Measurements from ENCODE around the gene CCHCR1. TPM values are rescaled to one million over a fixed set of nuclear protein-coding genes. Genes with fewer than 3 reads are reported as not detected.

The CCHCR1 gene
- total and polyA plus RNA-seq, 7 donors, result 8.7 to 39.3 (median 13.7) TPM

DNA sequence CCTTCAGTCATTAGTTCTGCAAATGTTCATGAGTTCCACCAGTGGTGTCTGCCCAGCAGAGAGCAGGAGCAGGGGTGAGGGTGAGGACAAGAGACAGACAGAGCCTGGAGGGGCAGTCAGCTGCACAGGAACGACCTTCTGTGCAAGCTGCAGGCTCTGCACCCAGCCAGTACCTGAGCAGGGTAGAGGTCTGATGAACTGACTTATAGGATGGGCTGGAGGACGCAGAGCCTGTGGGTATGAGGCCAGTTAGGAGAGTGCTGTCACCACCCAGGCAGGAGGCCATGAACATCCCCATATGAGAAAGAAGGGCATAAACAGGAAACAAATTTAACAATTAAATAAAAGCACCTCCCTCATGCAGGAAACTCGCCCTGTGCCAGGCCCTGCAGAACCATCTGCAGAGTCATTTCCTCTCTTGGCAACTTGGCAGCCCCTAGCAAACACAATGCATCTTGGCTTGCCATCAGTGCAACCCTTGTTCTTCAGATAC, 63.2 kb downstream of the CCHCR1 start:
- TF ChIP-seq POLR2A (IDR thresholded peaks at IDR 0.05) (no peak), POLR2AphosphoS5 (IDR thresholded peaks at IDR 0.05) (no peak)
- no peaks in the 10 kb centered on the region for H3K4me1 ChIP-seq
- no peak overlapping the region for H3K4me3 ChIP-seq
- 8 to 21% methylated on average over 3 of the region's 3 CpGs for WGBS, 2 donors
- no peaks in the 10 kb centered on the region for H3K9me3 ChIP-seq
- peaks cover 0 to 11% (median 0%) of the 10 kb centered on the region in 3 donors for H3K27me3 ChIP-seq
- intact Hi-C loops (cut with DNase I), result no loop called here
- no peak overlapping the region for H3K27ac ChIP-seq
- H3K36me3 ChIP-seq, result no peaks in the 10 kb centered on the region
- no peak for DNase-seq

DNA sequence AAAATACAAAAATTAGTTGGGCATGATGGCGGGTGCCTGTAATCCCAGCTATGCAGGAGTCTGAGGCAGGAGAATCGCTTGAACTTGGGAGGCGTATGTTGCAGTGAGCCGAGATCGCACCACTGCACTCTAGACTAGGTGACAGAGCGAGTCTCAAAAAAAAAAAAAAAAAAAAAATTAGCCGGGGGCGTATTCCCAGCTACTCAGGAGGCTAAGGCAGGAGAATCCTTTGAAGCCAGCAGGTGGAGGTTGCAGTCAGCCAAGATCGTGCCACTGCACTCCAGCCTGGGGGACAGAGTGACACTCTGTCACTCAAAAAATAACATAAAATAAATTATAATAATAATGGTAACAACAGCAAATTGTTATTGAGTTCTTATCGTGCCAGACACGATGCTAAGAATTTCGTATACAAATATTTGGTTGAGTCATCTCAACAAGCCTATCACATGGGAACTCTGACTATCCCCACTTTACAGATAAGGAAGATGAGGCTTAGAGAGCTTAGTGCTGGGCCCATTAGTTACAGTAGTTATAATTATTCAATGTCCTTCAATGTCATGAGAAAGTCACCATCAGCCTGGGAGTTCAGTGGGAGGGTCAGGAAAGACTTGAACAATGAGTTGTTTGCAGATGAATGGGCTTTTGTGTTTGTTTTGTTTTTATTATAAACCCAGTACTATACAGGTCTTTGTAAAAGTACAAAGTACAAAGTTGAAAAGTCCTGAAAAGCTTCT, 64.7 kb downstream of the CCHCR1 start:
- H3K4me1 ChIP-seq, result no peaks in the 10 kb centered on the region
- H3K4me3 ChIP-seq, result no peak overlapping the region
- no peak for DNase-seq
- H3K36me3 ChIP-seq, result no peaks in the 10 kb centered on the region
- WGBS, 2 donors, result 66 to 83% methylated on average over 12 of the region's 12 CpGs
- TF ChIP-seq EP300 (IDR thresholded peaks at IDR 0.05), result no peak
- no peak for TF ChIP-seq POLR2A (IDR thresholded peaks at IDR 0.05)
- TF ChIP-seq POLR2AphosphoS5 (IDR thresholded peaks at IDR 0.05), result no peak
- TF ChIP-seq, protein P1, sequence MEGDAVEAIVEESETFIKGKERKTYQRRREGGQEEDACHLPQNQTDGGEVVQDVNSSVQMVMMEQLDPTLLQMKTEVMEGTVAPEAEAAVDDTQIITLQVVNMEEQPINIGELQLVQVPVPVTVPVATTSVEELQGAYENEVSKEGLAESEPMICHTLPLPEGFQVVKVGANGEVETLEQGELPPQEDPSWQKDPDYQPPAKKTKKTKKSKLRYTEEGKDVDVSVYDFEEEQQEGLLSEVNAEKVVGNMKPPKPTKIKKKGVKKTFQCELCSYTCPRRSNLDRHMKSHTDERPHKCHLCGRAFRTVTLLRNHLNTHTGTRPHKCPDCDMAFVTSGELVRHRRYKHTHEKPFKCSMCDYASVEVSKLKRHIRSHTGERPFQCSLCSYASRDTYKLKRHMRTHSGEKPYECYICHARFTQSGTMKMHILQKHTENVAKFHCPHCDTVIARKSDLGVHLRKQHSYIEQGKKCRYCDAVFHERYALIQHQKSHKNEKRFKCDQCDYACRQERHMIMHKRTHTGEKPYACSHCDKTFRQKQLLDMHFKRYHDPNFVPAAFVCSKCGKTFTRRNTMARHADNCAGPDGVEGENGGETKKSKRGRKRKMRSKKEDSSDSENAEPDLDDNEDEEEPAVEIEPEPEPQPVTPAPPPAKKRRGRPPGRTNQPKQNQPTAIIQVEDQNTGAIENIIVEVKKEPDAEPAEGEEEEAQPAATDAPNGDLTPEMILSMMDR (IDR thresholded peaks at IDR 0.05), result no peak
- intact Hi-C loops (cut with DNase I), result no loop called here
- H3K9me3 ChIP-seq, result no peaks in the 10 kb centered on the region
- H3K27me3 ChIP-seq, result peaks cover 0 to 11% (median 0%) of the 10 kb centered on the region in 3 donors
- H3K27ac ChIP-seq, result no peak overlapping the region

Small RNA genes lying within 50 kb of the gene (small RNA-seq; reads per million reads assigned to genes)
- 0 reads per million in 3 donors for gene POLR2LP1

Other genes with a start within 250 kb of the CCHCR1 start
- 10 to 100 TPM in 2 of 4 donors, 1 to 10 TPM in 2; 7.7 to 28.5 (median 13.1) TPM for gene GTF2H4, start 249.6 kb downstream of the CCHCR1 start, total RNA-seq
- gene GTF2H4, start 249.6 kb downstream of the CCHCR1 start, polyA plus RNA-seq, result 10 to 100 TPM in 2 of 3 donors, 1 to 10 TPM in 1; 9.9 to 21.9 (median 12.6) TPM
- 10 to 100 TPM in 1 of 4 donors, 1 to 10 TPM in 3; 6.7 to 13.0 (median 9.0) TPM for gene VARS2, start 243.6 kb downstream of the CCHCR1 start, total RNA-seq
- 10 to 100 TPM in 1 of 3 donors, 1 to 10 TPM in 2; 6.9 to 23.0 (median 7.8) TPM for gene VARS2, start 243.6 kb downstream of the CCHCR1 start, polyA plus RNA-seq
- not detected for gene SFTA2, start 225.6 kb downstream of the CCHCR1 start, total RNA-seq
- 1 to 10 TPM in 1 of 3 donors, not detected in 2; 3.6 TPM for gene SFTA2, start 225.6 kb downstream of the CCHCR1 start, polyA plus RNA-seq
- not detected for gene MUCL3, start 216.8 kb downstream of the CCHCR1 start, total RNA-seq
- gene MUCL3, start 216.8 kb downstream of the CCHCR1 start, polyA plus RNA-seq, result under 1 TPM in 1 of 3 donors, not detected in 2; under 0.01 TPM
- gene MUC21, start 174.1 kb downstream of the CCHCR1 start, total RNA-seq, result not detected
- 1 to 10 TPM in 1 of 3 donors, under 1 TPM in 1, not detected in 1; 0.19 to 1.2 TPM for gene MUC21, start 174.1 kb downstream of the CCHCR1 start, polyA plus RNA-seq
- not detected for gene MUC22, start 147.3 kb downstream of the CCHCR1 start, total RNA-seq
- gene MUC22, start 147.3 kb downstream of the CCHCR1 start, polyA plus RNA-seq, result not detected
- not detected for gene C6orf15, start 45.2 kb downstream of the CCHCR1 start, total RNA-seq
- not detected for gene C6orf15, start 45.2 kb downstream of the CCHCR1 start, polyA plus RNA-seq
- gene PSORS1C1, start 43.0 kb downstream of the CCHCR1 start, total RNA-seq, result 1 to 10 TPM in 1 of 4 donors, under 1 TPM in 3; 0.49 to 2.7 (median 0.63) TPM
- 10 to 100 TPM in 1 of 3 donors, 1 to 10 TPM in 2; 4.2 to 33.3 (median 5.4) TPM for gene PSORS1C1, start 43.0 kb downstream of the CCHCR1 start, polyA plus RNA-seq
- not detected for gene CDSN, start 37.4 kb downstream of the CCHCR1 start, total RNA-seq
- gene CDSN, start 37.4 kb downstream of the CCHCR1 start, polyA plus RNA-seq, result not detected
- not detected for gene PSORS1C2, start 18.7 kb downstream of the CCHCR1 start, total RNA-seq
- not detected for gene PSORS1C2, start 18.7 kb downstream of the CCHCR1 start, polyA plus RNA-seq
- gene TCF19, start 787 bp upstream of the CCHCR1 start, total RNA-seq, result 1 to 10 TPM; 2.6 to 4.6 (median 3.0) TPM
- 10 to 100 TPM in 1 of 3 donors, 1 to 10 TPM in 2; 3.6 to 11.7 (median 6.2) TPM for gene TCF19, start 787 bp upstream of the CCHCR1 start, polyA plus RNA-seq
- under 1 TPM in 2 of 4 donors, not detected in 2; 0.16 to 0.27 TPM for gene POU5F1, start 12.9 kb upstream of the CCHCR1 start, total RNA-seq
- 1 to 10 TPM in 2 of 3 donors, not detected in 1; 1.6 to 9.8 TPM for gene POU5F1, start 12.9 kb upstream of the CCHCR1 start, polyA plus RNA-seq
- 100 to 1,000 TPM; 129 to 351 (median 273) TPM for gene HLA-C, start 114.3 kb upstream of the CCHCR1 start, total RNA-seq
- 100 to 1,000 TPM; 166 to 907 (median 437) TPM for gene HLA-C, start 114.3 kb upstream of the CCHCR1 start, polyA plus RNA-seq
- 100 to 1,000 TPM; 346 to 491 (median 365) TPM for gene HLA-B, start 199.4 kb upstream of the CCHCR1 start, total RNA-seq
- 1,000 to 10,000 TPM in 2 of 3 donors, 100 to 1,000 TPM in 1; 279 to 3,047 (median 1,275) TPM for gene HLA-B, start 199.4 kb upstream of the CCHCR1 start, polyA plus RNA-seq
- gene MICA, start 245.8 kb upstream of the CCHCR1 start, total RNA-seq, result 10 to 100 TPM; 18.6 to 46.5 (median 27.2) TPM
- gene MICA, start 245.8 kb upstream of the CCHCR1 start, polyA plus RNA-seq, result 10 to 100 TPM; 13.2 to 24.0 (median 20.3) TPM